Spleen (tissue), 7 donors: ENCODE results near the gene EFNA5.

Source experiments
- POLR2A ChIP-seq, 3 donors: fragments of 450-650 bp; IDR thresholded peaks; one replicate each; pipeline ENCODE4 v1.5.1; 2017; ENCODE audit warnings: antibody characterized with exemption in 3 of 3, mild to moderate bottlenecking in 1 of 3
- TF ChIP-seq, protein P1 (sequence below), 11 experiments: fragments of 200-600 bp in 7 of 11; fragments of 450-650 bp in 4 of 11; sonication (generic) in 4 of 11; IDR thresholded peaks in 8 of 11; conservative IDR thresholded peaks in 3 of 11; 1 replicate in 7 of 11; 2 replicates in 4 of 11; pipeline versions ENCODE4 v1.4.0 to v1.8.0; 2016 to 2021; ENCODE audit warnings: antibody characterized with exemption in 11 of 11, inconsistent platforms in 4 of 11, mild to moderate bottlenecking in 1 of 11
- donor health status: DM: no; HTN: no; CAD: no; lungs with moderate emphysema.
- donor health status: DM: no; HTN: no; CAD: no.
- donor health status: DM: no; HTN: no; CAD: no.

DNA sequence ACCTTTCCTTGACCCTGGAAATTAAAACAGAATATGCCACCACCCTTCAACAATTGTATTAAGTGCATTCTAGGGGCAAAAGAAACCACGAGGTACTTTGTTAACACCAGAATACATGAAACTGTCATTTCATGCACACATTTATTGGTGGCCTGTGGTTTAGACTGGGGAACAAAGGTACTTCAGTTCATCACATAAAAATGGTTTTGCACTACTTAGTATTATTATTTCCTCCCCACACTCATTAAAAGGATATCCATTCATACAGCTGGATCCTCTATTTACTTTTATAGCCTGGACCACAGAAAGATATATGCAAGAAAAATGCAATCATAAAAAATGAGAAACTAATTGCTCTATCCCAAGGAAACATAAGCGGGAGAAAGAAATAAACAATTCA lies 230.9 kb downstream of the EFNA5 start:
- TF ChIP-seq, protein P1, sequence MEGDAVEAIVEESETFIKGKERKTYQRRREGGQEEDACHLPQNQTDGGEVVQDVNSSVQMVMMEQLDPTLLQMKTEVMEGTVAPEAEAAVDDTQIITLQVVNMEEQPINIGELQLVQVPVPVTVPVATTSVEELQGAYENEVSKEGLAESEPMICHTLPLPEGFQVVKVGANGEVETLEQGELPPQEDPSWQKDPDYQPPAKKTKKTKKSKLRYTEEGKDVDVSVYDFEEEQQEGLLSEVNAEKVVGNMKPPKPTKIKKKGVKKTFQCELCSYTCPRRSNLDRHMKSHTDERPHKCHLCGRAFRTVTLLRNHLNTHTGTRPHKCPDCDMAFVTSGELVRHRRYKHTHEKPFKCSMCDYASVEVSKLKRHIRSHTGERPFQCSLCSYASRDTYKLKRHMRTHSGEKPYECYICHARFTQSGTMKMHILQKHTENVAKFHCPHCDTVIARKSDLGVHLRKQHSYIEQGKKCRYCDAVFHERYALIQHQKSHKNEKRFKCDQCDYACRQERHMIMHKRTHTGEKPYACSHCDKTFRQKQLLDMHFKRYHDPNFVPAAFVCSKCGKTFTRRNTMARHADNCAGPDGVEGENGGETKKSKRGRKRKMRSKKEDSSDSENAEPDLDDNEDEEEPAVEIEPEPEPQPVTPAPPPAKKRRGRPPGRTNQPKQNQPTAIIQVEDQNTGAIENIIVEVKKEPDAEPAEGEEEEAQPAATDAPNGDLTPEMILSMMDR (IDR thresholded peaks at IDR 0.05 in 8 of 11, conservative IDR thresholded peaks at IDR 0.05 in 3 of 11), result no peak
- no peak for TF ChIP-seq POLR2A (IDR thresholded peaks at IDR 0.05)
